NCI-H2227 (cell line): ENCODE data around the gene C1orf74.
"Not testable (repeated sequence)": the region's sequence is repeated elsewhere in the genome, so short reads cannot be mapped to it uniquely, and the experiment has no call there.

ENCODE experiments used
- DNase-seq: peaks from one replicate; lab custom pipeline; 2025; ENCODE audit not compliant: unreplicated experiment; lab: John Stamatoyannopoulos, UW

C1orf74 gene

GRCh38 chr1:209805875-209806760 lies 21.8 kb upstream of the C1orf74 start, which contains the start of gene IRF6:
TSS of gene IRF6 (minus strand) at chr1:209806142. CDS start at chr1:209801413, 4,729 bp downstream.
- no peak for DNase-seq

DNA sequence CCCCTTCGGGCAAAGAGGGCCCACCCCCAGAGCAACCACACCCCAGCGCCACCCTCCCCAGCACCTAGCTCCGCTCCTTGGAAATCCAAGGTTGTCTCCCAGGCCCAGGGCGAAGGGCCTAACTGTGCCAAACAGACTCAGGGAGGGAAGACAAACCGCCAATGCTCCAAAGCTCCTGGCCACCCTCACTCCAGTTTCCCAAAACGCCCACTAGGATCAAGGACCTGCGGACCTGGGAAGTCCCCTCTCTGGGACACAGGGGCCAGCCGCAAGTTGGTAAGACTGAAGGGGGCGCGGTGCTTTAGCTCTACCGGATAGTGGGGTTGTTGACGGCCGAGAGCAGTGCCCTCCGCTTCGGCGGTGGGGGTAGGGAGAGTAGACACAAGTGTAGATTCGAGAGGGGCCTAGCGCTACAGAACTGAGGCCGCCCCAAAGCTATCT lies 21.0 kb upstream of the C1orf74 start:
- DNase-seq, result no peak

DNA sequence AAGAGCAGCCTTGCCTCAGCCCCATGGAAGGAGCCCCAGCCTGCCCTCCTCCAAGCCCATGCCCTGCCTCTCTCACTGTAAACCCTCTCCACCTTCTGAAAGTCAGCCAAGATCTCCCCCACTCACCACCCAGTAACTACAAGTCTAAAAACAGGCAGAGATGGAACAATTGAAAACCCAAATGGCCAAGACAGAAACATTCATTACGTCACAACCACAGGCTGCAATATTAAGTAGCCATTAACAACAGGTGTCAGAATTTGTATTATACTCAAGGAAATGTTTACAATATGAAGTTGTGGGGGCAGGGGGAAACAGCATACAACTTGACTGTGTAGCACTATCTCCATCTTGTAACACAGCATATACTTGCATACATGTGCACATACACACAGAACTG lies 19.2 kb upstream of the C1orf74 start:
- DNase-seq, result no peak

DNA sequence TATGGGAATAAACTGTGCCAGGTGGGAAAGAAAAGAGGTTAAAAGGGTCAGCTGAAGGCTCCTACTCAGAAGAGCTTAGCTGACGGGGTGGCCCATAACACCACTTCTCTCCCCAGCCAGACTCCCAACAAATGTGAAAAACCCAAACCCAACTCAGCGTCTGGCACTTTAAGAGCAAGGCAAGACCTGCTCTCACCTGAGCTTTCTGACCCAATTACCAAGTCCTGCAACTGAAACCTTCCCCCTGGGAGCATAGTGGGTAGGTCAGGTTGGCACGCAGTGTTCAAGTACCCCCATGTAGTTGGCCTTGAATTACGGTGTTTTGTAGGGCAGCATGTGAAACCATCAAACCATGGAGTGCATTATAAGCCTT lies 18.4 kb upstream of the C1orf74 start:
- no peak for DNase-seq

GRCh38 chr1:209802117-209802779 lies 17.9 kb upstream of the C1orf74 start:
- DNase-seq, result no peak

DNA sequence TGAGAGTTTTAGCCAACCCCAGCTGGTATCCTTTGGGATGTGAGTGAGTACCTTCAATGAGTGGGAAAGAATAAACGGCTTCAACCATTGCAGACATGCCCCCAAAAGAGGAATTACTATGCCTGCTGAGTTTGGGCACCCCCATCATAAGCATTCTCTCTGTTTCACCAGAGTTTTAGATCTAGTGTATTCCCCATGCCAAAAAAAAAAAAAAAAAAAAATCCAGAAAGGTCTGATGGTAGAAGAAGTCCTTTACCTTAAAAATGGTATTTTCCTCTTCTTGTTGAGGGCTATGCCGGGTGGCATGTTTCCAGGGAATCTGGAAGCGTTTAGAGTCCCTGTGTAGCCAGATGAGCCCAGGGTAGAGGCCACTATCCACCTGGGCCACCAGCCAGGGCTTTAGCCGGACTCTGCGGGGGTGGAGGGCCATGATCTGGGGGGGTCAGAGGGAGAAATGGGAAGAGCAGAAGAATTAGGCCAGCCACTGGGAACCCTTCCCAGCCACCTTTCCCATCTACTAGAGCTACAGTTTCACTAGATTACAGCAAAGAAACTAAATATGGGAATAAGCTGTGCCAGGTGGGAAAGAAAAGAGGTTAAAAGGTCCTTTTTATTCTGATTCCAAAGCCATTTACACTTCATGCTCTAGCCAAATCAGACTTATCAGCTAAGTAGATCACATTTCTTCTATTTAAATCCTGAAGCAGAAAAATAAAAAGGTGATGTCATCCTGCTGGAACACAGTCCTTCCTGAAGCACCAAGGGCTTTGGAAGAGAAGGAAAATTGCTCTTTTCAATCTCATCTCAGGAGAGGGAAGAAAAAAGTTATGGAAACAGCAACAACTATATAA lies 16.9 kb upstream of the C1orf74 start:
- no peak for DNase-seq

DNA sequence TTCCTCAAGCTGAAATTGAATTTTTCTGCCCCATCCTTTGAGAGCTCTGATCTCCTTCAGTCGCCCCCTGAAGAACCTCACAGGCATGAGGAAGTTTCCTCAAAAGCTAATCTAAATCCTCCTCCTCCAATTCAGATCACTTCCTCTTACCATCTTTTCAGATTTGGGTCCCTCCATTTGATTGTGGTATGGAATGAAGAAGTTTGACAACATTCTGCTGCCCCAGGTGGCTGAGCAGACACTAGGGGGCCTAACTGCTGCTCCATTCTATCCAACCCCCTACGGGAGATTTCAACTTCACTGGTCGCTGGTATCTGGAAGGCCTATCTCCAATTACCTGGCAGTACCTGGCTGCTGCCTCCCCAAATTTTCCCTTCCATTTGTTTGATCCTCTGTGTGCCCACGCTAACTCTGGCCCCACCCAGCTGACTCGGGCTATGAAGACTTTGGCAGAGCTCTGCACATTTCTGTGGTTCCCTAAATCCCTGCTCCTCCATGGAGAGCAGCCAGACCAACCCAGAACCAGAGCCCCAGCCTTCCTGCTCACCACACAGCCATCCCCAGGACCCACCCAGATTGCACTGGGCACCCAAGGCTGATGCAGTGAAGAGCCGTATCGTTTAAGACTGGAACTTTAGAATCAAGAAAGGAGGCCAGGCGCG lies 13.8 kb upstream of the C1orf74 start:
- no peak for DNase-seq

DNA sequence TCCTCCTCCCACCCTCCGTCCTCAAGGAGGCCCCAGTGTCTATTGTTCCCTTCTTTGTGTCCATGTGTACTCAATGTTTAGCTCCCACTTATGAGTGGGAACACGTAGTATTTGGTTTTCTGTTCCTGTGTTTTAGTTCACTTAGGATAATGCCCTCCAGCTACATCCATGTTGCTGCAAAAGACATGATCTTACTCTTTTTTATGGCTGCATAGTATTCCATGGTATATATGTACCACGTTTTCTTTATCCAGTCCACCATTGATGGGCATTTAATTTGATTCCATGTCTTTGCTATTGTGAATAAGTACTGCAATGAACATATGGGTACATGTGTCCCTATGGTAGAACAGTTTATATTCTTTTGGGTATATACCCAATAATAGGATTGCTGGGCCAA lies 9.4 kb upstream of the C1orf74 start:
- not testable (repeated sequence) for DNase-seq

- no peak for DNase-seq
Observed at GRCh38 chr1:209791920-209792319, 7.6 kb upstream of the C1orf74 start.

- DNase-seq, result no peak
Observed at GRCh38 chr1:209790286-209791193, 6.2 kb upstream of the C1orf74 start.

DNA sequence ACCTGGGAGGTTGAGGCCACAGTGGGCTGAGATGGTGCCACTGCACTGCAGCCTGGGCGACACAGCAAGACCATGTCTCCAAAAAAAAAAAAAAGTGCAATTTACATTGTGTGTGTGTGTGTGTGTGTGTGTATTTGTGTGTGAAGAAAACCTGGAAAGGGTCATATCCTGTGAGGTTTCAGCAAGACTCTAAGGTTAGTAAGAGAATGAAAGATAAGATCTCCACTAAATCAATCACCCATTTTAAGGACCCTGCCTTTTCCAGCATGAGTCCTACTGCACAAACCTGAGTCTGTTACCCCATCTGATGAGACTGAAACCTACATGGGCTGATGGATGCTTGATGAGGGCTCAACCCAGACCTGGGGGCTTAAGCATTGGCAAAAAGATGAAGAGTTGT lies 4.9 kb upstream of the C1orf74 start:
- no peak for DNase-seq

DNA sequence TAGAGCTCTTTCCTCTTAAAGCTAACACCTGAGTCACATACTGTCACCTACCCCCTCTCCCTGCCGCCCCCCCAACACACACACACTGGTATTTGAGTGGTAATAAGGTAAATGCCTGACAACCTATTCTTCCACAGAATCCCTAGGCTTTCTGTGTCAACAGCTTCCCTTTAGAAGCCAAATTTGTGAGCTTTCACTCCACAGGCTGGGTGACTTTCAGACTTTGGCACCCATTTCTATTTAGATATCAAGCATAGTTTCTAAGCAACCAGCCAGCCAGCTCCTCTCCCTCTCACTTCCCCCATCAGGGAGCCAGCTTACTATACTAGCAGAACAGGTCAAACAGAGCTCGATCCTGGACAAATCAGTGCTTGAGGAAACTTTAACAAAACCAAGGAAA lies 3.2 kb upstream of the C1orf74 start:
- DNase-seq, result no peak

GRCh38 chr1:209786146-209786545 lies 1.8 kb upstream of the C1orf74 start:
- no peak for DNase-seq

GRCh38 chr1:209785592-209785991 lies 1.2 kb upstream of the C1orf74 start:
- no peak for DNase-seq

GRCh38 chr1:209783386-209783785 lies 973 bp downstream of the C1orf74 start:
- peak; percentile 38 for DNase-seq

DNA sequence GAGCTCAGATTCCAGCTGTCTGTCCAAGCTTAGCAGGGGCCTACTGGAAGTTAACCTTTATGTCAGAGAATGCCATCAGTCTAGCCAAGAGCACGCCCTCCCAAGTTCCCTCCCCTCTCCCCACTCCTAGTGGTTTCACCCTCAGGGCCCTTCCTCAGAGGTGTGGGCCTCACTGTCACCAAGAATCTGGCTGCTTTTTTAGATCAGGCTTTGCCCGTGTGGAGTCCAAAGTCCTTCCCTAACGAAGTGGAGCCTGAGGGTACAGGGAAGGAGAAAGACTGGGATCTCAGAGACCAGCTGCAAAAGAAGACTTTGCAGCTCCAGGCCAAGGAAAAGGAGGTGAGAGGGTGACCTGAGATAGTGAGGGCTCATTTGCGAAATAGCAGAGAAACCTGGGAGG lies 4.1 kb downstream of the C1orf74 start:
- DNase-seq, result no peak

DNA sequence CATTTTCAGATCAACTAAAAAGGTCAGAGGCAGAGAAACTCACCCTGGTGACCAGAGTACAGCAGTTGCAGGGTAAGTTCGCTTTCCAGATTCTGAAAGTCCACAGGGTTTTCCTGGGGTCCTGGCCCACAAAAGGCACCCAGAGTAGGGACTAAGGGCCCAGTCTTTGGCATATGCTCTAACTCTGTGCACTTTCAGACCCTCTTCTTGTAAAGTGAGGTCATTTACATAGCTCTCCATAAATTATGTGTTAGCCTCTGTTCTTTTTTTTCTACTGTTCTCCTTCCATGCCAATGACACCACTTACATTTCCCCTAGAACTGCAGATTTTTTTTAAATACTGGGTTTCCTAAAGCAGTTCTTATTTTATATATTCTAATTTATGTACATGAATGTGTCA lies 6.3 kb downstream of the C1orf74 start:
- no peak for DNase-seq

GRCh38 chr1:209777587-209777986 lies 6.8 kb downstream of the C1orf74 start:
- no peak for DNase-seq

DNA sequence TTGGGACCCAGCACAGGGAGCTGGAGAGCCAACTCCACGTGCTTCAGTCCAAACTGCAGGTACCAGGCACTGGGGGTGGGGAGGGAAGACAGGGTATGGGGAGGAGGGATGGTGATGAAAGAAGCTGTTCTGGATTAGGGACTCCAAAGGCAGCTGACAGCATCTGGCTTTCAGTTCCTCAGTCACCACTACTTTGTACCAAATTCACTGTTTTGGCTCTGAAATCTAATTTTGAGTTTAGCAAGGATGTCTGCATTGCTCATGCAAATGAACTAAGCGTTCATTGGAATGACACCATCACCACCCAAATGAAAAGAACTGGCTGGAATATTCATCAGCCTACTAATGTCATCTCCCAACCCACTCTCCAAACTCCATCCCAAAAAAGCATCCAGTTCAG lies 8.7 kb downstream of the C1orf74 start:
- DNase-seq, result no peak

DNA sequence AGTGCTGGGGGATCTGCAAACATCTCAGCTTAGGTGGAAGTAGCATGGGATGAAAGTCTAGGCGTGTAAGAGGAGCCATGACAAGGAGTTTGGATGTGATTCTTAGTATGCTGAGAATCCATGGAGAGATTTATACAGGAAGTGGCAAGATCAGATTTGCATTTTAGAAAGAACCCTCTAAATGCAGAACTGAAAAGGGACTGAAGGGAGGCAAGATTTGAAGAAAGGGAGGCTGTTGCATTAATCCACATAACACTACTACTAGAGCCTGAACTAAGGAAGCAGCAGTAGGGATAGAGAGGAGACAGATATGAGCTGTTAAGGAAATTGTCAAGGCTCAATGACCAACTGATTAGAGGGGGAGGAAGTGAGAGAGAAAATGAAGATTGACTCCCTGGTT lies 9.8 kb downstream of the C1orf74 start:
- no peak for DNase-seq
